Activated B cell treated with CpG ODN at 0.5 μM for 24 hours (primary cell): ENCODE measurements around the gene TMEM131. TPM values are rescaled to one million over a fixed set of nuclear protein-coding genes. Genes with fewer than 3 reads are reported as not detected.
"Not testable (repeated sequence)": the region's sequence is repeated elsewhere in the genome, so short reads cannot be mapped to it uniquely, and the experiment has no call there.

Experiments used
- ATAC-seq: fragments of 200-7000 bp; cut with Tn5 transposase; one replicate; pipeline ENCODE4 v1.10.0; 2021; ENCODE audit warnings: low read depth, mild to moderate bottlenecking, moderate library complexity
- CTCF ChIA-PET: fragments of 350-600 bp; sonication (Branson Sonifier 250); formaldehyde crosslinking; loops from one replicate; lab custom pipeline; 2021; ENCODE audit warnings: antibody characterized with exemption; lab: Charles Lee
- POLR2A ChIA-PET: fragments of 350-600 bp; sonication (Branson Sonifier 250); formaldehyde crosslinking; loops from one replicate; lab custom pipeline; 2021; ENCODE audit warnings: antibody characterized with exemption; lab: Charles Lee
- DNase-seq: peaks from one replicate; pipeline ENCODE4 v3.0.0; 2022
- H3K27ac Mint-ChIP-seq: one replicate; pipeline ENCODE4 v1.8.0; 2020; ENCODE audit warnings: mixed read lengths
- H3K27me3 Mint-ChIP-seq: one replicate; pipeline ENCODE4 v1.8.0; 2021; ENCODE audit warnings: mixed read lengths
- H3K36me3 Mint-ChIP-seq: one replicate; pipeline ENCODE4 v1.8.0; 2021; ENCODE audit warnings: low read depth, mixed read lengths
- H3K4me1 Mint-ChIP-seq: one replicate; pipeline ENCODE4 v1.8.0; 2021; ENCODE audit warnings: mixed read lengths
- H3K4me3 Mint-ChIP-seq: one replicate; pipeline ENCODE4 v1.8.0; 2020; ENCODE audit warnings: mild to moderate bottlenecking, mixed read lengths
- H3K9me3 Mint-ChIP-seq: one replicate; pipeline ENCODE4 v1.8.0; 2020; ENCODE audit warnings: mixed read lengths
- CTCF ChIP-seq: fragments of 200-600 bp; IDR thresholded peaks from one replicate; pipeline ENCODE4 v1.8.0; 2022; ENCODE audit warnings: antibody characterized with exemption, mild to moderate bottlenecking
- intact Hi-C: fragments of 100-400 bp; cut with micrococcal nuclease; formaldehyde crosslinking; loops from one replicate; pipeline ENCODE4 v1.15.1; 2024
- total RNA-seq: library from RNA; stranded (reverse); gene quantifications from 2 replicates; pipeline ENCODE4 v1.2.3, GENCODE V29; 2022

Gene TMEM131
- total RNA-seq, 1 donor from 2014 or later, result 146 TPM

DNA sequence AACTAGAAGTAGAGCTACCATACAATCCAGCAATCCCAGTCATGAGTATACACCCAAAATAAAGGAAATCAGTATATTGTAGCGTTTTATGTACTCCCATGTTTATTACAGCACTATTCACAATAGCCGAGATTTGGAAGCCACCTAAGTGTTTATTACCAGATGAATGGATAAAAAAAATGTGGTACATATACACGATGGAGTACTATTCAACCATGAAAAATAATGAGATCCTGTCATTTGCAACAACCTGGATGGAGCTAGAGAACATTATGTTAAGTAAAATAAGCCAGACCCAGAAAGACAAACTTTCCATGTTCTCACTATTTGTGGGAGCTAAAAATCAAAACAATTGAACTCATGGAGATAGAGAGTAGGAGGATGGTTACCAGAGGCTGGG, 131.9 kb downstream of the TMEM131 start:
- CTCF ChIA-PET, result no interaction called here
- no peak for ATAC-seq
- Mint-ChIP-seq H3K4me3 (no peak overlapping the region), H3K9me3 (peaks cover 13% of the 10 kb centered on the region), H3K27ac (no peak overlapping the region), H3K27me3 (no peaks in the 10 kb centered on the region), H3K4me1 (peaks cover 6% of the 10 kb centered on the region), H3K36me3 (peaks cover 70% of the 10 kb centered on the region)
- no peak for TF ChIP-seq CTCF
- intact Hi-C loops, result no loop called here
- no peak for DNase-seq
- POLR2A ChIA-PET, result no interaction called here

DNA sequence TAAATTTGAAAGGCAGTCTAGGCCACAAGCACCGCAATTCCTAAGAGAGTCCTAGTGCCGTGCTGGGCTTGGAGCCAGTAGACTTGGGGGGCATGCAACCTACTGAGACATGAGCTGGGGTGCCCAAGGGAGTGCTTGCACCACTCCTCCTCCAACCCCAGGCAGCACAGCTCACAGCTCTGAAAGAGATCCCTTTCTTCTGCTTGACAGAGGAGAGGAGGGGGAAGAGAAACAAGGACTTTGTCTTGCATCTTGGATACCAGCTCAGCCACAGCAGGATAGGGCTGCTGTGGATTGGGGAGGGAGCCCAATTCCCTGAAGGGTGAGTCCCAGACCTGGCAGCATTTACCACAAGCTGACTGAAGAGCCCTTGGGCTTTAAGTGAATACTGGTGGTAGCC, 134.6 kb downstream of the TMEM131 start:
- no peak overlapping the region for H3K4me3 Mint-ChIP-seq
- DNase-seq (no peak), ATAC-seq (no peak)
- ChIA-PET POLR2A (no interaction called here), CTCF (no interaction called here)
- no peak overlapping the region for H3K27ac Mint-ChIP-seq
- H3K27me3 Mint-ChIP-seq, result no peaks in the 10 kb centered on the region
- H3K4me1 Mint-ChIP-seq, result no peaks in the 10 kb centered on the region
- peaks cover 13% of the 10 kb centered on the region for H3K9me3 Mint-ChIP-seq
- H3K36me3 Mint-ChIP-seq, result peaks cover 78% of the 10 kb centered on the region
- TF ChIP-seq CTCF, result no peak
- intact Hi-C loops, result no loop called here

DNA sequence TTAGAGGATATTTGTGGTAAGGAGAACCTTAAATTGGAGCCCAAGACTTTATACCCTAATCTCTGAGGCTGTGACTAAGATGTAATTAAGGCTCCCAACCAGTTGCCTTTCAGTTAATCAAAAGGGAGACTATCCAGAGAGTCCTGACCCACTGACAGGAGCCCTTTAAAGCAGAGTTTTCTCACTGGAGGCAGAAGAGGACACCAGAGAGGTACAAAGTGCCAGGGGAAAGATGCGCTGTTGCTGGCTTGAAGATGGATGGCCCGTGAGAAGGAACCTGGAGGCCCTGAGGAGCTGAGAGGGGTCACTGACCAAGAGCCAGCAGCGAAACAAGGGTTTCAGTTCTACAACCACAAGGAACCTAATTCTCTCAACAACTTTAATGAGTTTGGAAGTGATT, 137.3 kb downstream of the TMEM131 start:
- no peak overlapping the region for H3K4me3 Mint-ChIP-seq
- ATAC-seq (no peak), DNase-seq (no peak)
- H3K27ac Mint-ChIP-seq, result peak overlapping the region; percentile 30
- peaks cover 66% of the 10 kb centered on the region for H3K36me3 Mint-ChIP-seq
- ChIA-PET POLR2A (no interaction called here), CTCF (no interaction called here)
- H3K9me3 Mint-ChIP-seq, result peaks cover 7% of the 10 kb centered on the region
- no peaks in the 10 kb centered on the region for H3K27me3 Mint-ChIP-seq
- intact Hi-C loops, result no loop called here
- no peak for TF ChIP-seq CTCF
- peaks cover 3% of the 10 kb centered on the region for H3K4me1 Mint-ChIP-seq

GRCh38 chr2:97857553-97857952, 138.2 kb downstream of the TMEM131 start:
- no peak for TF ChIP-seq CTCF
- H3K27me3 Mint-ChIP-seq, result no peaks in the 10 kb centered on the region
- H3K27ac Mint-ChIP-seq, result no peak overlapping the region
- H3K36me3 Mint-ChIP-seq, result peaks cover 63% of the 10 kb centered on the region
- intact Hi-C loops, result no loop called here
- ATAC-seq (no peak), DNase-seq (no peak)
- POLR2A ChIA-PET, result no interaction called here
- H3K9me3 Mint-ChIP-seq, result peaks cover 2% of the 10 kb centered on the region
- no peak overlapping the region for H3K4me3 Mint-ChIP-seq
- H3K4me1 Mint-ChIP-seq, result peaks cover 10% of the 10 kb centered on the region
- CTCF ChIA-PET, result no interaction called here

DNA sequence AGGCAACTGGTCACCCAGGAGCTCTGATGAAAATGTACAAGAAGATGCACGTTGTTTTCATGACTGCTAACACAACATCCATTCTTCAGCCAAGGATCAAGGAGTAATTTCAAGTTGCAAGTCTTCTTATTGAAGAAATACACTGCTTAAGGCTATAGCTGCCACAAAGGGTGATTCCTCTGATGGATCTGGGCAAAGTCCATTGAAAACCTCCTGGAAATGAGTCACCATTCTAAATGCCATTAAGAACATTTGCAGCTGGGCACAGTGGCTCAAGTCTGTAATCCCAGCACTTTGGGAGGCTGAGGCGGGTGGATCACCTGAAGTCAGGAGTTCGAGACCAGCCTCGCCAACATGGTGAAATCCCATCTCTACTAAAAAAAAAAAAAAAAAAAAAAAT, 142.7 kb downstream of the TMEM131 start:
- peaks cover 49% of the 10 kb centered on the region for H3K36me3 Mint-ChIP-seq
- H3K4me3 Mint-ChIP-seq, DNase-seq, H3K9me3 Mint-ChIP-seq, CTCF ChIA-PET, H3K27me3 Mint-ChIP-seq, H3K27ac Mint-ChIP-seq, intact Hi-C loops, POLR2A ChIA-PET, ATAC-seq: not testable (repeated sequence)
- peaks cover 49% of the 10 kb centered on the region for H3K4me1 Mint-ChIP-seq

GRCh38 chr2:97851172-97851571, 144.6 kb downstream of the TMEM131 start:
- Mint-ChIP-seq H3K9me3 (no peaks in the 10 kb centered on the region), H3K4me1 (peaks cover 62% of the 10 kb centered on the region), H3K27me3 (no peaks in the 10 kb centered on the region), H3K4me3 (no peak overlapping the region), H3K27ac (no peak overlapping the region), H3K36me3 (peaks cover 39% of the 10 kb centered on the region)
- ChIA-PET POLR2A (no interaction called here), CTCF (no interaction called here)
- ATAC-seq, result no peak
- intact Hi-C loops, result no loop called here
- TF ChIP-seq CTCF, result no peak
- no peak for DNase-seq
